HG03565 (cell line): ENCODE data around the gene NR6A1.

ENCODE experiments used
- ATAC-seq: cut with Tn5 transposase; IDR thresholded peaks from one replicate; pipeline ENCODE4 v1.9.1; 2021; ENCODE audit warnings: mild to moderate bottlenecking, moderate library complexity; ENCODE audit not compliant: unreplicated experiment

The NR6A1 gene

DNA sequence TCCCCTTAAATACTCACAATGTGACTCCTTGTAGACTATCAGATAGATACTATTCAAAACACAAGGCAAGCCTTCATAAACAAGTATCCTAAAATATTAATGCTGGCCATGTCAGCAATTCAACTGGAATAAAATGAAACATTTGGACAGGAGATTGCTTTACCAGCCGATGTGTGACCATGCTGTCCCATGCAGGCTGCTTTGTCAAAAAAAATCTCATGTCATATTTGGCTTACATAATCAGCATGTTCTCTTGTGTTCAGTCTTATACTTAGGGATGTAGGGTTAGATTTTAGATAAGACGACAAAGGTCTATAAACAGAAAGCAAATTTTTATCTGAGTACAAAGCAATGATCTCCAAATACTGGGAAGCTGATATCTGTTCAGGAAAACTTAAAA lies 108.5 kb downstream of the NR6A1 start:
- no peak for ATAC-seq

DNA sequence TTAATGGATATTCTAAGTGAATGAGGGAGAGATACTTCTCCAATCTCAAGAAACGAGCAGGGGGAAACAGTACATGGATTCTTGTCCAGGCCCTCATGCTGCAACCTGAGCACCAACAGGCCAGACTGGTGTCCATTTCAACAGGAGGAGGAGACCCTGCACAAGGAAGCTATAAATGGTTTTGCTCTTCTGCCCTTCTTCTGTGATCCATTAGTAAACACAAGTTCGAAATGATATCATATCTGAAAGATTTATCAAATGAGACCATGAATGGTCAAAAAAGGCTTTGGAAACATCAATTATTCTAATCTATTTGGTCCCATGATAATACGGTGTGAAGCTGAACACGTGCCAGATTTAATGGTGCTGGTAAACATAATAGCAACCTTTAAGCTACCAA lies 109.8 kb downstream of the NR6A1 start:
- ATAC-seq = no peak

DNA sequence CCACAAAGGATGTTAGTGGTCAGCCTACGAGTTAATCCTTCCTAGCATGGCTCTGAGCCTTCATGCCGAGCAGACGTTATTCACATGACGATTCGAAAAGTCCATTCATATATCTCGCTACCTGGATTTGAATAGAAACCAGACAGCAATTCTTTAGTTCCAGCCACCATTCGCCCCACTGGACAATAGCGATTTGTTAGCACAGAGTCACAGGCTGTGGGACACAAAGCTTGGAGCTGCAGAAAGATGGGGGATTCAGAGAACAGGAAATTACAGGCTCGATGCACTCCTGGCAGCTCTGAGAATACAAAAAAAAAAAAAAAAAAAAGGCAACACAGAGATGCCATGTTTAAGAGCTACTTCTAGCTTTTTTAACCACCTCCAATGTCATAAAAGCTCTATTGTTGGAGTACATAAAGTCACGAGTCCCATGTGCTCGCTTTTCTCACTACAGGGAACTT lies 110.7 kb downstream of the NR6A1 start:
- ATAC-seq = no peak

DNA sequence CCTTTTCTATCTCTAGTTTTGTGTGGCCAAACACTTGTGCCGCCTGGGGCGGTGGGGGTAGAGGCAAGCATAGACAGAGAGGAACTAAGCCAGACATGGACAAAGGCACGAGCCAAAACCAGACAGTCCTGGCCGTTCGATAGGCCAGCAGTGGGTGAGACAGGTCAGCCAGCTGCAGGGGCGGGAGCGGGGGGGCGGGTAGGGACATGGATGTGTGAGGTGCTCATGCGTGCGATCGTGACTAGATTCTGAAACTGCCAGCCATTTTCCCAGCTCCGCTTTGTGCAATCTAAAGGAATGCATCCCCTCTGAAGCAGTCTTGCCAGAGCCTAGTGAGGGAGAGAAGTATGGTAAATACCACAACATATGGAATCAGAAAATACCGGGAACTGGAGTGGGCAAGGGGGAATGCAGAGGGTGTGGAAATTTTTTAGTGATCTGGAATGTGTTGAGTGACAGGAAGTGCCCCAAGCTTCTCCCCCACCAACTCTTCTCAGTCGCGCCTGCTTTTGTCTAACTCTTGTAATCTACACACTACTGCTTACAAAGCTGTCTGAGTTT lies 111.9 kb downstream of the NR6A1 start:
- ATAC-seq = peak; percentile 31

GRCh38 chr9:124658165-124659017 lies 112.7 kb downstream of the NR6A1 start:
- ATAC-seq = peak; percentile 79

GRCh38 chr9:124657516-124657915 lies 113.6 kb downstream of the NR6A1 start:
- ATAC-seq = no peak

DNA sequence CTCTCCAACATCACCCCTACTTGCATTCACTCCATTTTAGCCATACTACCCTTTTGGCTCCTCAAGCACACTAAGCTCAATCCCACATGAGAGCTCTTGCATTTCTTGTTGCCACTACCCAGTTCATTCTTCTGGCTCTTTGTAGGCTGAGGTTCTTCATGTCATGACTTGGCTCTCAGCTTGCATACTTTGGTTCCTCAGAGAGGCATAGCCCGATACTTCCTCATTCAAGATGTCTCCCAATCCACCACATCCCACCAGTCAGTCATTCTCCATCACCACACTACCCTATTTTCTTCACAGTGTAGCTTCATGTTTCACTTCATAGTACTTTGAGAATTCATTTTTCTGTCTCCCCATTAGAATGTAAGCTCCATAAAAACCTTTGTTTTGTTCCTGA lies 116.7 kb downstream of the NR6A1 start:
- no peak for ATAC-seq

DNA sequence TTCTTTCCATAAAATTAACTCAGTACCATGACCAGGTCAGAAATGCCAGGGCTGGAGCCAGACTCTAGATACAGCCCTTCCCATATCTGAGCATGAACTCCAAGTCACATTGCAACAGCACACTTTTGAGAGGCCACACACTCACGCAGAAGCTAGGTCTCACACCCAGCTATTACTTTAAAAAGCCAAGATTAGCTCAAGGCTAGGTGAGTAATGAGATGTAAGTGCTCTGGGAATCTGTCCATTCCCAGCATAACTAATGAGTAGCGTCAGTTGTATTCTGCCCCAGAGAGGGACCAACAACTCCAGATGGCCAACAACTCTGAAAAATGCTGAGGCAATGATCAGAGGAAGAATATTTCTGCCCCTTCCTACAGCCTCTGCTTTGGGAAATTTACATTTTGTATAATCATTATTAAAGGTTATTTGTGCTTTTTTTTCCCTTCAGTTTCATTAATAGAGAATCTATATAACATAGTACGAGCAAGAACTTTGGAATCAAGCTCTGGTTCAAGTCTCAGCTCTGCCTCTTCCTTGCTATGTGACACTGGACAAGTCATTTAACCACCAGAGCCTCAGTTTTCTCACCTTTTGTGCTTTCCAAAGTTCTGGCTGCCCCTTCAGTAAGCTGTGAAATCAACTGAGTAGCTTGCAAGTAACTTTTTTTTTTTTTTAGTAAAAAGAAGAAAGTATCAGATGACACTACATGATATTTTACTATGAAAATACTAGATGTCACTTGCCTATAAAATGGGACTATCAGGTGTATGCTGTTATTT lies 118.3 kb downstream of the NR6A1 start:
- no peak for ATAC-seq

DNA sequence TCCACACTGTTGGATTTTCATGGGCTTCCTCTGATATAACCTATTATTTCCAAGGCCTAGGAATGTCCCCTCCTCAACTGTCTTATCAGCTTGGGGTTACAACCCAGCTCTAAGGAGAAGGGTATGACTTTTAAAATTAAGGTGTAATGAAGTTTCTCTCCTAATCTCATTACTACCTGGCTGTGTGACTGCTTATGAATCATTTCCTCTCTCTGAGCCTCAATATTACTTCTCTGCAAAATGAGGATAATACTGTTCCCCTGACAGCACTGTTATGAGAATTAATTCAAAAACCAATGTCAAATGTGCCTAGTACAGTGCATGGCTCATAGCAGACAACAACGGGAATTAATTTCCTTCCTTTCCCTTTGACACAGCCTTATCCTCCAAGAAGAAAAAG lies 118.9 kb downstream of the NR6A1 start:
- ATAC-seq = no peak

DNA sequence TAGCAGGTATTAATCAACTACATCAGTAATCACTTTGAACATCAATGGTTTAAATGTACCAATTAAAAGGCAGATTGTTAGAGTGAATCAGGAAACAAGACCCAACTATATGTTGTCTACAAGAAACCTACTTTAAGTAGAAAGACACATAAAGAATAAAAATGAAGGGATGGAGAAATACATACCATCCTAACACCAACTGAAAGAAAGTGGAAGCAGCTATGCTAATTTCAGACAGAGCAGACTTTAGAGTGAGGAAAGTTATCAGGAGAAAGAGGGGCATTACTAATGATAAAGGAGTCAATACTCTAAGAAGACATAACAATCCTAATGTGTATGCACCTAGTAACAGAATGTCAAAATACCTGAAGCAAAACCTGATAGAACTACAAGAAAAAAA lies 125.8 kb downstream of the NR6A1 start:
- no peak for ATAC-seq

GRCh38 chr9:124639637-124640036 lies 131.5 kb downstream of the NR6A1 start:
- ATAC-seq = no peak

- ATAC-seq = no peak
Measured at GRCh38 chr9:124635285-124635684, 135.8 kb downstream of the NR6A1 start.

GRCh38 chr9:124632077-124632621 lies 139.0 kb downstream of the NR6A1 start:
- ATAC-seq = no peak

DNA sequence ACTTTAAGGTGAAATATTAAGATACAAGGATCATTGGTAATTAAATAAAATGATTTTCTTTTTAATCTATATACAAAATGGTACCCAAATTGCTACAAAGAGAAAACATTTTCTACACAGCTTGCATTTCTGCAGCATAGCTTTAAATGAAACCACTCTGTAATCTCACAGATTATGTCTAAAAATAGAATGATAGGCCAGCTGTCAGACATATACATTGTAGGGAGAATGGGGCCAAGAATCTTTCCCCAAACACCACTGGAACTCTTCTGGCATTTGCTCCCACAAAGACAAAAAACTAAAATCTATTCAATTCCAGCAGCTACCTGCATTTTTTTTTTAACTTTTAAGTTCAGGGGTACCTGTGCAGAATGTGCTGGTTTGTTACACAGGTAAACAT lies 139.8 kb downstream of the NR6A1 start:
- ATAC-seq = no peak

GRCh38 chr9:124629600-124629999 lies 141.5 kb downstream of the NR6A1 start:
- no peak for ATAC-seq

GRCh38 chr9:124628741-124629140 lies 142.4 kb downstream of the NR6A1 start:
- ATAC-seq = no peak

DNA sequence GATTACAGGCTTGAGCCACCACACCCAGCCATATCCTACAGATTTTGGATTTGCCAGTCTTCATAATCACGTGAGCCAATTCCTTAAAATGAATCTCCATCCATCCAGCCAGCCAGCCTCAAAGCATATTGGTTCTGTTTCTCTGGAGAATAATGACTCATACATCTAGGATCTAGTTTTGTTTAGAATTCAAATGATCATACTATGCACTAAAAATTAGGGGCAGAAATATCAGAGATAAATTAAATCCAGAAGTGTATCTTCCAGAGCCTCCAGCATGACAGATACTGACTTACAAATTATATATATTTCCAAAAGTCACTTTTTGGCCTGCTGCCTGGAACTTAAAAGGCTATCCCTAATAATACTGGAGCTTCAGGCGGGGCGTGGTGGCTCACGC lies 144.8 kb downstream of the NR6A1 start:
- no peak for ATAC-seq

DNA sequence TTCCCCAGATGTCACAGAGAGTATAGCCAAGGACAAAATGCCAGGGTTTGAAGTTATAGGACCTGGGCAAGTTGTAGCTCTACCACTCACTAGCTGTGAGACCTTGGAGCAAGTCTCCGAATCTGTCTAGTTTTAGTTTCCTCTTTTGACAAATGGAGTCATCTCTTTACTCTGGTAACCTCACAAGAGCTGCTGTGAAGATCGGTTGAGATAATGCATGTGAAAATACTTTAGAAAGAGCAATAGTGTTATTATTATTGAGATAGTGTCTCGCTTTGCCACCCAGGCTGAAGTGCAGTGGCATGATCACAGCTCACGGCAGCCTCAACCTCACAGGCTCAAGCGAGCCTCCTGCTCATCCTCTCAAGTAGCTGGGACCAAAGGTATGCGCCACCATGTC lies 146.0 kb downstream of the NR6A1 start:
- ATAC-seq = no peak

DNA sequence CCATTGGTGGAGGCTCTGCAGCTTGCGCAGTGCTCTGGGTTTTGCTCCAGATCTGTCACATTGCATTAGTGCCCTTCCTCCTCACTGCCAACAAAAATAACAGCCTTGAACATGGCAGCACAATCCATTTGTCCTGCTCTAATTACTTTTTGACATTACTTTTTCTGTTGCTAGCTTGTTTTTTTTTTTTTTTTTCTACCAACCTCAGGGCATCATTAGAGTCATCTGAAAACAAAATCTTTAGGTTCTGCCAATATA lies 146.4 kb downstream of the NR6A1 start:
- no peak for ATAC-seq

DNA sequence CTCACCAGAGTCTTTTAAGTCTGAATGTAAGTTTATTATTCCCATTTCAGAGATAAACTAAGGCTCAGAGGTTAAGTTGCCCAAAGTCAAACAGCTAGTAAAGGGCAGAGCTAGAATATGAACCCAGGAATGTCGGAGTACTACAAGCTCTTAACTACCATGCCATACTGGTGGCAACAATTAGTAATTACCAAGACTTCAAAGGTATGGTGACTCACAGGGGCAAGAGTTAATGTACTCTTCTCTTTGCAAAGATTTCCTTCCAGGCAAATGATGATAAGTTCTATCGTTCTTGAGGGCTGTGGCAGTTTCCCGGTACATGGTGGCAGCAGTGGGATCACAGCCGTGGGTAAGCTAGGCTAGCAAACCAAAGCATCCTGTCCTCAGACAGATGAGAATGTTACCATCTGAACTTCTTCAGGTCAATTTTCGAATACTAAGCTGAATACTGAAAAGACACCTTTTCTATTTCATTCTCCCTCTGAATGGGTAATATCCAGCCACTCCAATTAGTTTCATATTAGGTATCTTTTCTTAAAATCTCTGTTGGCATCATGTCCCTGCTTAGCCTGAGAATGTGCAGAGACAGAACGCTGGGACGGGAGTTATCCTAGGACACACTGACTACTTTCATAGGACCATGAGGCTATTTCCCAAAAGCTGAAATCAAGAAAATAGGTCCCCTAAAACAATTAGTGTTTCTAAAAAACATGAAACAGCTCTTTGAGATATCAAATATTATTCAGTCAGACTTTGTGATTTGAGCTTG lies 147.0 kb downstream of the NR6A1 start:
- ATAC-seq = no peak

GRCh38 chr9:124622882-124623281 lies 148.2 kb downstream of the NR6A1 start:
- no peak for ATAC-seq
